HepG2 (cell line): ENCODE results near the gene MPP7. TPM values are rescaled to one million over a fixed set of nuclear protein-coding genes. Genes with fewer than 3 reads are reported as not detected.

ENCODE experiments used
- ATAC-seq: fragments of 200-7000 bp; cut with Tn5 transposase; 3 replicates; pipeline ENCODE4 v1.9.1; 2020; ENCODE audit warnings: mild to moderate bottlenecking, moderate library complexity
- BruUV-seq: library from RNA; stranded (reverse); fragments of 400-500 nt; replicated peaks from 2 replicates; lab custom pipeline; 2021; lab: Mats Ljungman, UMichigan
- CTCF ChIA-PET: fragments of 300-600 bp; formaldehyde crosslinking; extraction: SDS; loops from one replicate; lab custom pipeline; 2021; ENCODE audit warnings: low total read pairs, inconsistent platforms, low intra/inter-chr PET ratio; lab: Yijun Ruan, JAX
- POLR2A ChIA-PET: fragments of 350-600 bp; sonication (Branson Sonifier 250); formaldehyde crosslinking; loops from one replicate; lab custom pipeline; 2020; ENCODE audit warnings: antibody characterized with exemption, inconsistent platforms; lab: Yijun Ruan, JAX
- DNase-seq: peaks from one replicate; pipeline ENCODE4 v3.0.0-alpha.2; 2015; ENCODE audit warnings: low spot score
- FAIRE-seq: peaks from 3 replicates; lab custom pipeline; 2011; peaks lifted over from hg19 to GRCh38; lab: Jason Lieb, UNC
- H2AFZ ChIP-seq: one replicate; pipeline ENCODE4 v1.6.1; 2011; ENCODE audit warnings: low read length, inconsistent platforms
- H3K27ac ChIP-seq: fragments of 300-600 bp; 3 replicates; pipeline ENCODE4 v1.8.0; 2011; ENCODE audit warnings: mixed run types, mild to moderate bottlenecking, mixed read lengths, low read length, inconsistent platforms; ENCODE audit not compliant: insufficient read depth; ENCODE audit errors: extremely low read length
- H3K27me3 ChIP-seq, 2 experiments: fragments of 200-600 bp in 1 of 2; 2 replicates in 1 of 2; 3 replicates in 1 of 2; pipeline versions ENCODE4 v1.6.0 to v1.8.0; 2011; ENCODE audit warnings: low read length in 2 of 2, mild to moderate bottlenecking in 2 of 2, moderate library complexity in 2 of 2, inconsistent platforms in 1 of 2; ENCODE audit not compliant: insufficient read depth in 2 of 2, control insufficient read depth in 1 of 2
- H3K36me3 ChIP-seq, 2 experiments: fragments of 200-600 bp in 1 of 2; replicated peaks in 1 of 2; 2 replicates in 1 of 2; 3 replicates in 1 of 2; pipeline versions ENCODE4 v1.5.1 to v1.8.0; 2011; ENCODE audit warnings: low read length in 2 of 2, inconsistent platforms in 1 of 2; ENCODE audit not compliant: insufficient read depth in 2 of 2, control insufficient read depth in 1 of 2
- H3K4me1 ChIP-seq: 2 replicates; pipeline ENCODE4 v1.5.1; 2012; ENCODE audit warnings: low read length, inconsistent platforms; ENCODE audit not compliant: insufficient read depth
- H3K4me2 ChIP-seq: 2 replicates; pipeline ENCODE4 v1.6.0; 2011; ENCODE audit warnings: low read depth, low read length, inconsistent platforms
- H3K4me3 ChIP-seq, 3 experiments: fragments of 200-600 bp in 1 of 3; sonication (generic), shearing (Covaris generic) in 1 of 3; replicated peaks in 1 of 3; 2 replicates each; pipeline ENCODE4 v1.5.1; 2011 to 2016; ENCODE audit warnings: low read length in 3 of 3, inconsistent platforms in 2 of 3, low read depth in 2 of 3, mild to moderate bottlenecking in 2 of 3, control low read depth in 1 of 3, mixed read lengths in 1 of 3; ENCODE audit not compliant: insufficient read depth in 1 of 3
- H3K79me2 ChIP-seq: one replicate; pipeline ENCODE4 v1.6.1; 2011; ENCODE audit warnings: low read length, inconsistent platforms; ENCODE audit not compliant: insufficient read depth
- H3K9ac ChIP-seq: 2 replicates; pipeline ENCODE4 v1.6.0; 2011; ENCODE audit warnings: mild to moderate bottlenecking, low read depth, low read length, inconsistent platforms; ENCODE audit not compliant: insufficient read depth
- H3K9me3 ChIP-seq: 2 replicates; pipeline ENCODE4 v1.5.1; 2012; ENCODE audit warnings: mild to moderate bottlenecking, low read length
- H4K20me1 ChIP-seq: 2 replicates; pipeline ENCODE4 v1.6.0; 2011; ENCODE audit warnings: inconsistent platforms, mild to moderate bottlenecking, low read length, moderate library complexity; ENCODE audit not compliant: insufficient read depth
- ARID3A ChIP-seq: IDR thresholded peaks from 2 replicates; pipeline ENCODE4 v1.6.1; 2012; ENCODE audit warnings: low read depth, low read length, improper control_type of control experiment
- MLLT10 ChIP-seq: sonication (generic); formaldehyde crosslinking; IDR thresholded peaks from 2 replicates; pipeline ENCODE4 v1.4.0; 2020; ENCODE audit warnings: missing genetic modification reagents
- PHF21A ChIP-seq: sonication (generic); formaldehyde crosslinking; IDR thresholded peaks from 2 replicates; pipeline ENCODE4 v1.5.0; 2020; ENCODE audit warnings: mild to moderate bottlenecking, missing genetic modification reagents
- TRAFD1 ChIP-seq: sonication (generic); formaldehyde crosslinking; IDR thresholded peaks from 2 replicates; pipeline ENCODE4 v1.5.1; 2020; ENCODE audit warnings: missing genetic modification reagents, mild to moderate bottlenecking, borderline replicate concordance
- ZBTB10 ChIP-seq: sonication (generic); formaldehyde crosslinking; IDR thresholded peaks from 2 replicates; pipeline ENCODE4 v1.4.0; 2020; ENCODE audit warnings: missing genetic modification reagents, borderline replicate concordance
- ZFP36L2 ChIP-seq: sonication (generic); formaldehyde crosslinking; IDR thresholded peaks from 2 replicates; pipeline ENCODE4 v1.4.0; 2020; ENCODE audit warnings: missing genetic modification reagents
- ZNF318 ChIP-seq: sonication (generic); formaldehyde crosslinking; IDR thresholded peaks from 2 replicates; pipeline ENCODE4 v1.4.0; 2020; ENCODE audit warnings: mild to moderate bottlenecking, missing genetic modification reagents
- ZNF598 ChIP-seq: sonication (generic); formaldehyde crosslinking; IDR thresholded peaks from 2 replicates; pipeline ENCODE4 v1.5.1; 2020; ENCODE audit warnings: mild to moderate bottlenecking, missing genetic modification reagents, borderline replicate concordance
- WGBS: methylation state at CpG from one replicate; pipeline ENCODE4 v1.1.6; 2017; ENCODE audit warnings: low lambda C conversion rate; 5-methylcytosine and 5-hydroxymethylcytosine counted together
- in situ Hi-C: cut with HindIII; loops from 2 replicates; pipeline ENCODE4 v1.10.0; 2017; ENCODE audit warnings: low pct_unique_long_range_greater_than_20kb; ENCODE audit not compliant: extremely low pct_ligation_motif_present
- intact Hi-C: fragments of 100-400 bp; cut with micrococcal nuclease; formaldehyde crosslinking; loops from one replicate; pipeline ENCODE4 v1.10.0; 2022; ENCODE audit not compliant: unreplicated experiment
- polyA plus RNA-seq, 8 experiments: library from polyadenylated mRNA; depleted of rRNA in 3 of 8; stranded (reverse) in 7 of 8; unstranded in 1 of 8; fragments of >200 nt; fragmentation: Illumina TruSeq in 4 of 8; extraction: Trizol in 4 of 8; gene quantifications; 2 replicates each; pipeline versions ENCODE4 v1.2.1 to v1.2.3, GENCODE V29; 2011 to 2016; ENCODE audit warnings: low read depth in 4 of 8, missing spikeins in 1 of 8, mixed read lengths in 1 of 8; ENCODE audit not compliant: insufficient read depth in 1 of 8
- total RNA-seq, 5 experiments: library from RNA; depleted of rRNA; stranded (reverse); fragments of >200 nt; fragmentation: Illumina TruSeq; extraction: Trizol; gene quantifications; 2 replicates each; pipeline ENCODE4 v1.2.3, GENCODE V29; 2016; ENCODE audit warnings: low read depth in 1 of 5

MPP7 gene
- total and polyA plus RNA-seq, 2 of the 13 experiments (the other 11 are each of a cell fraction or from before 2014, with no cell fraction given), result 6.8 to 16.4 TPM

GRCh38 chr10:28283251-28283650 is 19.6 kb downstream of the MPP7 start (continued):
- TF ChIP-seq TRAFD1 (CRISPR knock-in tag), result no peak
- no peak for TF ChIP-seq ZFP36L2 (CRISPR knock-in tag)
- TF ChIP-seq PHF21A (CRISPR knock-in tag), result no peak
- no peak for TF ChIP-seq ZBTB10 (CRISPR knock-in tag)

GRCh38 chr10:28282336-28282735 is 20.5 kb downstream of the MPP7 start:
- Histone ChIP-seq H4K20me1 (no peaks in the 10 kb centered on the region), H3K27ac (no peak overlapping the region), H2AFZ (no peak overlapping the region), H3K4me3 (no peak overlapping the region), H3K4me2 (no peak overlapping the region), H3K79me2 (peaks cover 7% of the 10 kb centered on the region), H3K36me3 (no peaks in the 10 kb centered on the region), H3K27me3 (no peaks in the 10 kb centered on the region), H3K9ac (no peak overlapping the region), H3K4me1 (peaks cover 41% of the 10 kb centered on the region), H3K9me3 (no peaks in the 10 kb centered on the region)
- no TSS peak for BruUV-seq
- 100% methylated on average over 5 of the region's 5 CpGs for WGBS
- in situ Hi-C loops (no loop called here), intact Hi-C loops (no loop called here)
- ATAC-seq, result no peak
- CTCF ChIA-PET, result no interaction called here
- POLR2A ChIA-PET, result interaction anchor here (1.5 kb wide), 1 partner anchor 21 kb away, joined by 4 read pairs; no protein-coding TSS in a partner anchor
- no peak for FAIRE-seq
- no peak for DNase-seq
- TF ChIP-seq ZNF598 (CRISPR knock-in tag), result no peak
- no peak for TF ChIP-seq MLLT10 (CRISPR knock-in tag)
- TF ChIP-seq ZNF318 (CRISPR knock-in tag), result no peak
- TF ChIP-seq ARID3A, result no peak
